IPS-NIHi11 (cell line): ENCODE results near the gene TRIM10.
"Not testable (repeated sequence)": the region's sequence is repeated elsewhere in the genome, so short reads cannot be mapped to it uniquely, and the experiment has no call there.

Source experiments
- DNase-seq: peaks from one replicate; pipeline ENCODE4 v3.0.0; 2012; ENCODE audit warnings: mixed read lengths, low spot score

TRIM10 gene

GRCh38 chr6:30172681-30173080, 11.7 kb upstream of the TRIM10 start:
- DNase-seq: no peak

DNA sequence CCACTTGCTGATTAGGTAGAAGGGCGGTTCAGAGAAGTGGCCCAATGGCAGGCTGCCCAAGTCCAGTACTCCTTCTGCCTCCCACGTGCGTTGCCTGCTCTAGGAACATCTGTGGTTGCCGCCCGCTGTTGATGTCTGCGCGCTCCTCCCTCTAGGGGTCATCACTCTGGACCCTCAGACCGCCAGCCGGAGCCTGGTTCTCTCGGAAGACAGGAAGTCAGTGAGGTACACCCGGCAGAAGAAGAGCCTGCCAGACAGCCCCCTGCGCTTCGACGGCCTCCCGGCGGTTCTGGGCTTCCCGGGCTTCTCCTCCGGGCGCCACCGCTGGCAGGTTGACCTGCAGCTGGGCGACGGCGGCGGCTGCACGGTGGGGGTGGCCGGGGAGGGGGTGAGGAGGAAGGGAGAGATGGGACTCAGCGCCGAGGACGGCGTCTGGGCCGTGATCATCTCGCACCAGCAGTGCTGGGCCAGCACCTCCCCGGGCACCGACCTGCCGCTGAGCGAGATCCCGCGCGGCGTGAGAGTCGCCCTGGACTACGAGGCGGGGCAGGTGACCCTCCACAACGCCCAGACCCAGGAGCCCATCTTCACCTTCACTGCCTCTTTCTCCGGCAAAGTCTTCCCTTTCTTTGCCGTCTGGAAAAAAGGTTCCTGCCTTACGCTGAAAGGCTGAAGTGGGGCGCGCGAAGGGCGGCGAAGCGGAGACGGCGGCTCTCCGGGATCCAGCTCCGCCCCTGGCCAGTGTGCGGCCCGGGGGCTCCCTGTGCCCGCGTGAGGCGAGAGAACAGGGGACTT, 10.9 kb upstream of the TRIM10 start:
- DNase-seq: peak; percentile 59

GRCh38 chr6:30169658-30170614, 8.9 kb upstream of the TRIM10 start:
- peak; percentile 54 for DNase-seq

DNA sequence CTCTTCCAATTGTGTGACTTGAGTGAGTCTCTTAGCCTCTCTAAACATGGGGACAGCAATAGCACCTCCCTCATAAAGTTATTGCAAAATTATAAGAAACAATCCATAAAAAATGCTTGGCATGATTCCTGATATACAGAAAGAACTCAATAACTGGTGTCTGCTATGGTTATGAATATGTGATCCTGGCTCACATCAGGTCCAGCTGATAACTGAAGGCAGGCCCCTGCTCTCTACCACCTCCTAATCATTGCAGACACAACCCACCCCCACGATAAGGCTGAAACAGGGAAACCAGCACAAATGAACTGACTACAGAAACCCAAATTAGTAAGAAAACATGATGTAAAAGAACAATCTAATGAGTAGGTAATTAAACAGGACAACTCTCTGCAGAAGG, 7.7 kb upstream of the TRIM10 start:
- no peak for DNase-seq

GRCh38 chr6:30167101-30167500, 6.1 kb upstream of the TRIM10 start:
- DNase-seq: no peak

GRCh38 chr6:30165238-30165637, 4.2 kb upstream of the TRIM10 start:
- not testable (repeated sequence) for DNase-seq

- no peak for DNase-seq
Observed at GRCh38 chr6:30164714-30165113, 3.7 kb upstream of the TRIM10 start.

DNA sequence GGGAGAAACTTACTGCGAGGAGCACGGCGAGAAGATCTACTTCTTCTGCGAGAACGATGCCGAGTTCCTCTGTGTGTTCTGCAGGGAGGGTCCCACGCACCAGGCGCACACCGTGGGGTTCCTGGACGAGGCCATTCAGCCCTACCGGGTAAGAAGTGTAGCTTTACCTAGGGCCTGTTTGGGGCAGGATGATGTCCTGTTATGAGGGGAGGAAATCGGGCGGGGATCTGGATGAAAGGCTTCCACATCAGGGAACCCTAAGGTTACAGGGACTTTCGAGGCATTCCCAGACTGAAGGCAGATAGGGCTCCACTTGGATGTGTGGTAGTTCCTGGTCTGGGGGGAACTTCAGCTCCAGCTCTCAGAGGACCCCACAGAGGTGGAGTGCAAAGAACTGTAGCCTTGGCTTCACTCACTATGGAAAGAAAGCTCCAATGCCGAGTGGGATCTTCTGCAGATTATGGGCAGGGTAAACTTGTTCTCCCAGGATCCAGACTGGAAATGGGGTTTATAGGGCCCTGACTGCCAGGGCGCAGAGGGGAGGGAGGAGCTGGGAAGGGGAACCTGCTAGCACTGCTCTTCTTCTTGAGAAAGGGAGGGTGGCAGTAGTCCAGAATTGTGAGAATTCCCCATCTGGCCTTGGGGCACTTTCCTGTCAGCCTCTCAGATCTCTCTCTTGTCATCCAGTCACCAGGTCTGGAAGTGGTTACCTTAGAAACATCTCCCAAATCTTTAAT, 3.1 kb upstream of the TRIM10 start:
- no peak for DNase-seq

DNA sequence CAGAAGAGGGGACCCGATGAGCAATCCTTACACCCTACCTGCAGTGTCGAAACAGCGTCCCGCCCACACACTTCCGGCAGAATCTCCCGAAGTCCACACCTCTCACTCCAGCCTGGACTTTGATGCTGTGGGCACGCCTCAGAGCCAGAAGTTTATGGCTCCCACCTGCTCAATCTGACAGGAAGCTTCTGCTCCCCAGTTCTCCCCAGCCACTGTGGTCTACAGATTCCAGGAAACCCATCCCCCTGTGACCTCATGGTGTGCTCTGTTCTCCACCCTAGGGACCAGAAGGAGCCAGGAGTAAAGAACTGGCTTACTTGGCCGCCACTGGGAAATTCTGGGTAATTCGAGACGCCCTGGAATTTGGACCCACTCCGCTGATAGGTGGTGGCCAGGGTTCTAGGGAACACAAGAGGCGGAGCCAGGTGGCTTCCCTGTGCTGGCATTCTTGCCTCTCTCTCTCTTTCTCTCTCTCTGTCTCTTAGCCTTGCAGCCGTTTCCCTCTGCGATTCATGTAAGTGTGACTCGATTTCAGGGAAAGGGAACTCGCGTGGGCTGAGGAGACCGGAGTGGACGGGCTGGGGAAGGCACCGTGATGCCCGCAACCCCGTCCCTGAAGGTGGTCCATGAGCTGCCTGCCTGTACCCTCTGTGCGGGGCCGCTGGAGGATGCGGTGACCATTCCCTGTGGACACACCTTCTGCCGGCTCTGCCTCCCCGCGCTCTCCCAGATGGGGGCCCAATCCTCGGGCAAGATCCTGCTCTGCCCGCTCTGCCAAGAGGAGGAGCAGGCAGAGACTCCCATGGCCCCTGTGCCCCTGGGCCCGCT, 2.3 kb upstream of the TRIM10 start, which contains the start of gene TRIM15:
TSS of gene TRIM15 (plus strand) at position 457 of the 828 bp plus-strand sequence. CDS start at position 596, 139 bp downstream.
- DNase-seq: peak; percentile 46

GRCh38 chr6:30162265-30163089, 1.5 kb upstream of the TRIM10 start:
- DNase-seq: no peak

DNA sequence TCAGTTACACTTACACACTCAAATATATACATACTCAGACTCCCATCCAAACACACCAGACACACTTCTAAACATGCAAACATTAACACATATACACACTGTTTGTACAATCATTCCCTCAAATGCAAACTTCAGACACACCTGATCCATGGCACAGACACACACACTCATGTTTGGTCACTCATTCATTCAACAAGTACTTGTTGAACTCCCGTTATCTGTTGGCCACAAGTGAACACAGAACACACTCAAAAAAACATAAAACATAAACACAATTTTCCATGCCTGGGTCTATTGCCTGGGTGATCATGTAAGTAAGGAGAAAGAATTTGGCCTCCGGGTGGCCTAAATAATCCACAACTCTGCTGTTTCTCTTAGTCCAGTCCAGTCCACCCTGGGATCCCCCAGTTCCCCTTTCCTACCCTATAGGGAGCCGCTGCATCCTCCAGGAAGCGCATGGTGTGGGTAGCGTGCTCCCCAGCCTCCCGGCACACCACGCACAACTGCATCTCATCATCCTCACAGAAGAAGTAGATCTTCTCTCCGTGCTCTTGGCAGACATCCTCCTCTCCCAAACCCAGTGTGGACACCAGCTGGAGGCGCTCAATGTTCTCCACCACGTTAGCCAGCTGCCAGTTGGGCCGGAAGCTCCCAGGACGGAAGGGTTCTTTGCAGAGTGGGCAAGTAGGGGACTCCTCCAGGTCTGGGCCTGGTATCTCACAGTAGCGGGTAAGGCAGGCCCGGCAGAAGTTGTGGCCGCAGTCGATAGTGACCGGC, 815 bp downstream of the TRIM10 start:
- no peak for DNase-seq

DNA sequence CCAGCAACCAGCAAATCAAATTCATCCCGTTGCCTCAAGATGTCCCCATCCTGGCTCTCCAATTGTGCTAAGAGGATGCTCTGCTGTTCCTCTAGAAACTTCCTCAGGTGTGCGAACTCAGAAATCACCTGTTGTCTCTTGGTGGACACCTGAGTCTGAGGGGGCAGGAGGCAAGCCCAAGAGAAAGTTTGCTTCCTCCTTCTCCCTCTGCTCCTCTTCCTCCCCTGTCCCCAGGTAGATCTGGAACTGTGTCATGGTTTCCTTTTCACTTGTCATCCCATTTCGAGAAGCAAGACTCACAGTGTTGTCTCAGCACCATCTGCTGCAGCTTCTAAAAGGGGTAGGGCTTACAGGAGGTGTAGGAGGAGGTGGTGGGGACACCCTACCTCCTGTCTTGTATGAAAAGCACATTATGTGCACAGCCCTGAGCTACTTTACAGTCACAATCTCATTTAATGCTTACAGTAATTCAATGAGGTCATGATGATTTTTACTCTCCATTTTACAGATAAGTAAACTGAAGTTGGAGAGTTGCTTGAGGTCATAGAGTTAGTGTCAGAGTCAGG, 2.5 kb downstream of the TRIM10 start:
- DNase-seq: no peak

DNA sequence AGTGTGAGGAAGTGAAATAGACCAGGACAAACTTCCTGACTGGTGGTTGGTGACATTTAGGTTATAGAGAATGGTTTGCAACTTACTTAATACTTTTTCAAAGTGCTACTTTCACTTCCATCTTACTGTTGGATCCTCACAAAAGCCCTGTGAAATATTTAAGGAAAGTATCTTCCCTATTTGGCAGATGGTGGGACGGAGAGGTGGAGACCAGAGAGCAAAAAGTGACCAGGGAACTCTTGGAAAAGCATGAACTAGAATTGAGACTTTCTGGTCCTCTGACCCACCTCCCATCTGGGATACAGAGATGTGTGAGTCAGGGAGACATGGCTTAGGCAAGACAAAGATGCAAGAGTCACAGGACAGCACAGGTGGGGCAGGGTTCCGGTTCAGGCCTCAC, 3.0 kb downstream of the TRIM10 start:
- no peak for DNase-seq

- no peak for DNase-seq
Observed at GRCh38 chr6:30157581-30157980, 3.4 kb downstream of the TRIM10 start.

DNA sequence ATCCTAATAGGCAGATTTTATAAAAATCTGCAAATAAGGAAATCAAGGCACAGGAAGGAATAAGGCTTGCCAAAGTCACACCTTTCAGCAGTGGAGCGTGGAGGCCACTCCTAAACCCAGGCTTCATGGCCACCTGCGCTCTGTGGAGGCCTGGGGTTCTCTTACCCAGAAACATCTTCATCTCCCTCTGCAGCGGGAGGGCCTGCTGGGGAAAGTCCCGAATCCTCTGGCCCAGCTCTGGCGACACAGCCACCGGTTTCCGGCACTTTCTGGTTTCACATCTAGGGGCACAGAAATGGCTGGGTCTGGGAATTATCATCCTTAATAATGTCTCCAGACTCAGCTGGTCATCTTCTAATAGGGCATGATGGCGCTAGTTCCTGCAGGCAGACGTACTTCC, 4.2 kb downstream of the TRIM10 start:
- no peak for DNase-seq

DNA sequence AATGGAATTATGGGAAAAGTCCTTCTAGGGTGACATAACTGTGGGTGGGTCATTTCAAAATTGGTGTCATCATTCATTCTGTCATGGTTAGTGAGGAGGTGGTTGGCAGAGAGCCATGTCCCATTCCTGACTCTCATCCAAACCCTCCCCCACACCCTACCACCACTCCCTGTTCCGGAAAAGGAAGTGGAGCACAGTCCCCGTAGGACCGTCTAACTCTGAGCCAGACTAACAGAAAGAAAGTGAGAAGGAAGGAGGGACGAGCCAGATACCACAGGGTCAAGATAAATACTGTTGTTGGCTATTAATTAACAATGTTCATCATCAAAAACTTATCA, 4.8 kb downstream of the TRIM10 start:
- DNase-seq: no peak

DNA sequence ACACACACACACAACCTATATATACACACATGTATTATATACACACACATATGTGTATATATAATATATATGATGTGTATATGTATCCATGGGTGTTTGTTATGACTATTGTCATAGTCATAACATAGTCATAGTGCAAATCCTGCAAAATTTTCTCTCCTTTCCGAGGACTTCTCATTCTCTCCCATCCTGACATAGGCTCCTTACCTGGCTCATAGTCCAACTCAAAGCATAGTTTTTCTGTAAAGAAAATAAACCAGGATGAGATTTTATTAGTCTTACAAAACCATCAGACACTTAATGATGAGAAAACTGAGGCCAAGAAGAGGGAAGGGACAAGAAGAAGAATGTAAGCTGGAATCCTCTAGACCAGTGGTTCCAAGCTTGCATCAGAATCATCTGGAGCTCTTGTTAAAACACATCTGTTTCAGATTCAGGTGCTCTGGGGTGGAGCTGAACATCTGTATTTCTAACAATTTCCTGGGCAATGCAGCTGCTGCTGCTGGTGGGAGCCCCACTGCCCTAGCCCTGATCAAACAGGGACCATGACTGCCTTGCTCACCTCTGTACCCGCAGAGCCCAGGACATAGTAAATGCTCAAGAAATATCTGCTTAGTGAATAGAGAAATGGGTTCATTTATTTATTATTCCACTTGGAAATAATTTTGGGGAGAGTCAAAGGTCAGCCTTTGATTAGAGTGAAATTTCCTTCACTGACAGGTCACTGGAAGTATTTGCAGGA, 5.3 kb downstream of the TRIM10 start:
- DNase-seq: no peak

DNA sequence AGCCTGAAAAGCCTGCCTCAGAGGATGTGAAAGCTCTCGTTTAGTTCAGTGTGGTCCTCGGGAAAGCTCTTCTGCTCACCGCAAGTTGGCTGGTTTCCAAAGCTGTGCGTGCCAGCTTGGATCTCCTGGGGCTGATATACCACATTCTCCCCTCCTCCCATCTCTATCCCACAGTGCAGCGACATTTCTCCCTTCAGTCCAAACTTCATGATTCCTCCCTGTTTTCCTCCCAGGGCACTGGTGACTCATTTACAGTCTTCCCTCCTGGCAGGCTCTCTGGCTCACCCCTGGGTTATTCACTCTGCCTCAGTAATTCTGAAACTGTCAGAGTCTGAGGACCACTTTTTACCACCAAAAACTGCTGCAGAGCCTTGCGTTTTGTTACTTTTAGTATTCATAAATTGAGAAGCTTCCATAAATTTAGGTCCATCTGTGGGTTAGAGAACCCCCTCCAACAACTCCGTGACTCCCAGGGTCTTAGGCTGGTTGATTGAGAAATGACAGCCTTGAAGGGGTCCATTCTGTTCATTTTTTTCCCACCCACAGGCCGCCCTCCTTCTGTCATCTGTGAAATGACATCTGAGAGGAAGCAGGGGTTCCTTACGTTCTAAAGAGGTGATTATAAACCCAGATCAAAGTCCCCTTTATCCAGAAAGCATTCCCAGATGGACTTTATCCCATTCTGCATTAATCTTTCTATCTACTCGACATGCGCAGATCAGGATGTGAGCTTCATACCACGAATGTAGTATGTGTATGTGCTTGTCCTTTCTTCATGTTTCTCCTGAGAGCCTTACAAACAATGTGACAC, 6.1 kb downstream of the TRIM10 start:
- no peak for DNase-seq
